ENCODE measurements around the gene YARS1.

YARS1 gene

DNA sequence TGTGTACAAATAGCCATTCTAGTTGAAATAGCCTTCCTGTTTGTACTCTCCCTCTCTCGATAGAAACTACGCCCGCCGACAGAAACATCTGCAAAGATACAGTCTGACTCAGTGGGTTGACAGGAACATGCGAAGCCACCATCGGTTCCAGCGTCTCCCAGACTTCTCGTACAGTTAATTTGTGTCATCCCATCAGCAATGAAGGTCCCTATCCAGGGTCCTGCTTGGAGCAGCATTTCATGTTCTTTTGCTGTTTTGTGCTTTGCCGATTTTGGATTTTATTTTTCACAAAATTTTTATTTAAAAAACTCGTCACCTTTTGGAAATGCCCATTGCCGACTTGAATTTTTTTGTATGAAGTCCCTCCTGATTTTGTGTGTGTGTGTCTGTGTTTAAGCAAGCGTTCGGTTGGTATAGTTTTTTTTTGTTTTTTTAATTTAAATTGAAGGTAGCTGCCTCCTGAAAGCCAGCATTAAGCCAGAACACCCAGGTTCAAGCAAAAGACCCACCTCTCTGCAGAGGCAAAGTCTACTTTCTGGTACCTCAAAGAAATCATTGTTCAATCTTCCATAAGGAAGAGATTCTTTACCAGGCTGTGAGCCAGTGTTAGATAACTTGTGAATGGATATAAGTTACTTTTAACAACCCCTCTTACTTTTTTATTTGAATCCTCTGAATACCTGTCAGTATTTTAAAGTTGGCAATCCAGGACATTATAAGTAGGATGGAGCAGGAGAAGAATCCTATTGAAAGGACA, 38.9 kb upstream of the YARS1 start:
- no peaks in the 10 kb centered on the region for H3K27me3 Mint-ChIP-seq (ENCODE audit: low read depth, poor library complexity)
- no peak overlapping the region for H3K4me3 Mint-ChIP-seq
- H3K27ac Mint-ChIP-seq, result no peak overlapping the region
- H3K36me3 Mint-ChIP-seq (ENCODE audit: low read depth), result peaks cover 57% of the 10 kb centered on the region
- no peak for TF ChIP-seq CTCF (IDR thresholded peaks at IDR 0.05)
- no peaks in the 10 kb centered on the region for H3K4me1 Mint-ChIP-seq
- DNase-seq, result no peak
- no peaks in the 10 kb centered on the region for H3K9me3 Mint-ChIP-seq

- no peaks in the 10 kb centered on the region for H3K27me3 Mint-ChIP-seq (ENCODE audit: low read depth, poor library complexity)
- no peaks in the 10 kb centered on the region for H3K4me1 Mint-ChIP-seq
- TF ChIP-seq CTCF (IDR thresholded peaks at IDR 0.05), result no peak
- no peak overlapping the region for H3K27ac Mint-ChIP-seq
- no peak for DNase-seq
- H3K9me3 Mint-ChIP-seq, result peaks cover 10% of the 10 kb centered on the region
- no peak overlapping the region for H3K4me3 Mint-ChIP-seq
- peaks cover 61% of the 10 kb centered on the region for H3K36me3 Mint-ChIP-seq (ENCODE audit: low read depth)
Observed at GRCh38 chr1:32848354-32849063, 31.4 kb upstream of the YARS1 start.

DNA sequence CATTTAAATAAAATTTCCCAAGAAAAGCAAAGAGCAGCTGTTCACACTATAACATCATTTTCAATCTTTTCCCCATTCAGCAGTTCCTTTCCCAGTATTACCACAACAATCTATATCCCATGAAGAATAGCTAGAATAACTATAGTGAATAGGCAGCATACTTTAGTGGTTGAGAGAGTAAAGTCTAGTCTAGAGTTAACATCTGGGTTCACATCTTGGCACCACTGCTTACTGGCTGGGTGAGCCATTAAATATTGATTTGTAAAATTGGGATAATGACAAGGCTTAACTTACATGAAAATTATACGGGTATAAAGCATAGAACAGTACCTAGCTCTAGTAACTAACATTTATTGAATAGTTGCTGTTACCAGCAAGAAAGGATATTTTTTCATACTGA, 14.7 kb upstream of the YARS1 start:
- Mint-ChIP-seq H3K4me1 (no peaks in the 10 kb centered on the region), H3K27ac (peak overlapping the region; percentile 26), H3K9me3 (peaks cover 6% of the 10 kb centered on the region), H3K4me3 (no peak overlapping the region), H3K27me3 (ENCODE audit: low read depth, poor library complexity) (no peaks in the 10 kb centered on the region), H3K36me3 (ENCODE audit: low read depth) (peaks cover 56% of the 10 kb centered on the region)
- no peak for DNase-seq
- TF ChIP-seq CTCF (IDR thresholded peaks at IDR 0.05), result no peak

DNA sequence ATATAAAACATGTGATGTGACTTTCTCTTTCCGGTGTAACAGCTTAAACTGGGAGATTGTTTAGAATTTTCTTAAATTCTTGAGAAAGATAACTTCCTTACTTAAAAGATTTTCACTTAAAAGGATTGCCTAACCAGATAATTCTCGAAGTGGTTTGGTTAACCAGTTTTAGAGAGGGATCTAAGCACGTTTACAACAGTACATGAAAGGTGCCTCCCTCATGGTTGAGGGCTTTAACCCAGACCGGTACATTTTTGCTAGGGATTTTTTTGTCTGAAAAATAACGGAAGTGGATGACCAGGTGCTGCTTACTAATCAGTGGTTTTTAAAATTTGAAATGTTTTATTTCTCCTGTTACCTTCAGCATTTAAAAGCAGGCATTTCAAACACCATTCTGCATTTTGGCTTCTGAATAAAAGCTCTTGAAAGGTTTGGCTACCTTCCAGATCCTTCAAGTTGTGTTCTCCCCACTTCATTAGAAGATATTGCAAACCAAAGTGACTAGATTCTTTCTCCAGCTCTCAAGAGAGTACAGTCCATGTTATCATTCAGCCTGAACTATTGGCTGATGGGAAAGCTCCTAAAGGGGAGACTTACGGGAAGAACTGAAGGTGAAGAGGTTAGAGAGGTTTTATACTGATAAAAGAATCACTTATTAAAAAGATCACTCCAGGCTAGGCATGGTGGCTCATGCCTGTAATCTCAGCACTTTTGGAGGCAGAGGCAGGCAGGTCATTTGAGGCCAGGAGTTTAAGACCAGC, 13.1 kb upstream of the YARS1 start:
- H3K27ac Mint-ChIP-seq, result peak overlapping the region; percentile 36
- H3K27me3 Mint-ChIP-seq (ENCODE audit: low read depth, poor library complexity), result no peaks in the 10 kb centered on the region
- H3K4me1 Mint-ChIP-seq, result no peaks in the 10 kb centered on the region
- TF ChIP-seq CTCF (IDR thresholded peaks at IDR 0.05), result no peak
- no peaks in the 10 kb centered on the region for H3K9me3 Mint-ChIP-seq
- H3K4me3 Mint-ChIP-seq, result no peak overlapping the region
- DNase-seq, result no peak
- peaks cover 53% of the 10 kb centered on the region for H3K36me3 Mint-ChIP-seq (ENCODE audit: low read depth)

GRCh38 chr1:32828341-32828740, 11.2 kb upstream of the YARS1 start:
- no peaks in the 10 kb centered on the region for H3K27me3 Mint-ChIP-seq (ENCODE audit: low read depth, poor library complexity)
- H3K4me3 Mint-ChIP-seq, result no peak overlapping the region
- no peaks in the 10 kb centered on the region for H3K9me3 Mint-ChIP-seq
- peaks cover 54% of the 10 kb centered on the region for H3K36me3 Mint-ChIP-seq (ENCODE audit: low read depth)
- DNase-seq, result no peak
- TF ChIP-seq CTCF (IDR thresholded peaks at IDR 0.05), result no peak
- H3K27ac Mint-ChIP-seq, result no peak overlapping the region
- H3K4me1 Mint-ChIP-seq, result peaks cover 9% of the 10 kb centered on the region

All from nephron progenitor cell (in vitro differentiated cells).